Measurements from ENCODE around the gene COL7A1. TPM values are rescaled to one million over a fixed set of nuclear protein-coding genes. Genes with fewer than 3 reads are reported as not detected.

COL7A1 gene
- polyA plus RNA-seq, 1 donor from 2014 or later: 45.3 TPM

- H2AFZ ChIP-seq (ENCODE audit: low read depth, low read length): no peak overlapping the region
- no peaks in the 10 kb centered on the region for H3K9me2 ChIP-seq (ENCODE audit: insufficient read depth, low read length)
- H3K9ac ChIP-seq (ENCODE audit: low read length): no peak overlapping the region
- no peaks in the 10 kb centered on the region for H3K9me3 ChIP-seq (ENCODE audit: low read length)
- no peak for TF ChIP-seq CTCF (IDR thresholded peaks at IDR 0.05; ENCODE audit: poor library complexity, severe bottlenecking)
- no peak overlapping the region for H3K4me2 ChIP-seq (ENCODE audit: low read length)
- H3K27ac ChIP-seq (ENCODE audit: low read length): no peak overlapping the region
- H3F3A ChIP-seq (ENCODE audit: insufficient read depth, low read length, poor library complexity, severe bottlenecking): no peaks in the 10 kb centered on the region
- no peak overlapping the region for H3K4me3 ChIP-seq (ENCODE audit: low read length)
- no peaks in the 10 kb centered on the region for H4K20me1 ChIP-seq (ENCODE audit: insufficient read depth)
- H3K36me3 ChIP-seq (ENCODE audit: insufficient read depth, low read length): no peaks in the 10 kb centered on the region
- H3K79me2 ChIP-seq (replicated peaks; ENCODE audit: insufficient read depth, low read length): no peaks in the 10 kb centered on the region
- H3K27me3 ChIP-seq (ENCODE audit: insufficient read depth, low read depth, low read length): no peaks in the 10 kb centered on the region
Observed at GRCh38 chr3:48568476-48568875, 26.7 kb downstream of the COL7A1 start.

GRCh38 chr3:48567500-48567899, 27.6 kb downstream of the COL7A1 start:
- no peaks in the 10 kb centered on the region for H3K27me3 ChIP-seq (ENCODE audit: insufficient read depth, low read depth, low read length)
- H3K4me2 ChIP-seq (ENCODE audit: low read length): no peak overlapping the region
- H3K9ac ChIP-seq (ENCODE audit: low read length): no peak overlapping the region
- no peaks in the 10 kb centered on the region for H3K79me2 ChIP-seq (replicated peaks; ENCODE audit: insufficient read depth, low read length)
- no peaks in the 10 kb centered on the region for H3K36me3 ChIP-seq (ENCODE audit: insufficient read depth, low read length)
- no peaks in the 10 kb centered on the region for H3K9me3 ChIP-seq (ENCODE audit: low read length)
- H4K20me1 ChIP-seq (ENCODE audit: insufficient read depth): no peaks in the 10 kb centered on the region
- no peak for TF ChIP-seq TAF1 (IDR thresholded peaks at IDR 0.05; ENCODE audit: low read depth)
- no peak for TF ChIP-seq MXI1 (conservative IDR thresholded peaks at IDR 0.05; ENCODE audit: poor library complexity, severe bottlenecking)
- TF ChIP-seq EZH2 (IDR thresholded peaks at IDR 0.05; ENCODE audit: borderline replicate concordance, insufficient read depth, low read length, poor library complexity, severe bottlenecking): no peak
- no peak for TF ChIP-seq POLR2AphosphoS5 (IDR thresholded peaks at IDR 0.05)
- TF ChIP-seq CTCF (IDR thresholded peaks at IDR 0.05; ENCODE audit: poor library complexity, severe bottlenecking): no peak
- TF ChIP-seq RAD21 (conservative IDR thresholded peaks at IDR 0.05): no peak
- no peak for TF ChIP-seq REST (IDR thresholded peaks at IDR 0.05; ENCODE audit: borderline replicate concordance)
- no peak for TF ChIP-seq EP300 (conservative IDR thresholded peaks at IDR 0.05; ENCODE audit: poor library complexity, severe bottlenecking)
- no peak for TF ChIP-seq SMC3 (conservative IDR thresholded peaks at IDR 0.05; ENCODE audit: poor library complexity)
- H3K27ac ChIP-seq (ENCODE audit: low read length): no peak overlapping the region
- no peak overlapping the region for H2AFZ ChIP-seq (ENCODE audit: low read depth, low read length)
- no peaks in the 10 kb centered on the region for H3K9me2 ChIP-seq (ENCODE audit: insufficient read depth, low read length)
- H3K4me3 ChIP-seq (ENCODE audit: low read length): no peak overlapping the region
- no peaks in the 10 kb centered on the region for H3F3A ChIP-seq (ENCODE audit: insufficient read depth, low read length, poor library complexity, severe bottlenecking)

Measured in neural cell (in vitro differentiated cells).